ENCODE results near the gene RANBP17.

DNA sequence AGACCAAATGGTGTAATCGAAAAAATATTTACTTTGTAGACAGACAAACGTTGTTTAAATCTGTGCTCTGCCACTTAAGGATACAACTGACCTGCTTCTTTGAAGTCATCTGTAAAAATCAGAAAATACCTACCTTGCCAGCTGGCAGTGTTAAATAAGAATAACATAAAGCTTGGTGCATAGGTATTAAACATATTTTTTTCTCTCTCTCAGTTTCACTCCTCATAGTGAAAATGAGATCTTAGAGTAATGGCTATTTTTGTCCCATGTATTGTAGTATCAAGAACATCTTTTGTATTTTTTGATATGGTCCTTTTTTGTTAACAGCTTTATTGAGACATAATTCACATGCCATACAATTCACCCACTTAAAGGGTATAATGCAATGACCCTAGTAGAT lies 17.9 kb upstream of the RANBP17 start:
- TF ChIP-seq, protein P1, sequence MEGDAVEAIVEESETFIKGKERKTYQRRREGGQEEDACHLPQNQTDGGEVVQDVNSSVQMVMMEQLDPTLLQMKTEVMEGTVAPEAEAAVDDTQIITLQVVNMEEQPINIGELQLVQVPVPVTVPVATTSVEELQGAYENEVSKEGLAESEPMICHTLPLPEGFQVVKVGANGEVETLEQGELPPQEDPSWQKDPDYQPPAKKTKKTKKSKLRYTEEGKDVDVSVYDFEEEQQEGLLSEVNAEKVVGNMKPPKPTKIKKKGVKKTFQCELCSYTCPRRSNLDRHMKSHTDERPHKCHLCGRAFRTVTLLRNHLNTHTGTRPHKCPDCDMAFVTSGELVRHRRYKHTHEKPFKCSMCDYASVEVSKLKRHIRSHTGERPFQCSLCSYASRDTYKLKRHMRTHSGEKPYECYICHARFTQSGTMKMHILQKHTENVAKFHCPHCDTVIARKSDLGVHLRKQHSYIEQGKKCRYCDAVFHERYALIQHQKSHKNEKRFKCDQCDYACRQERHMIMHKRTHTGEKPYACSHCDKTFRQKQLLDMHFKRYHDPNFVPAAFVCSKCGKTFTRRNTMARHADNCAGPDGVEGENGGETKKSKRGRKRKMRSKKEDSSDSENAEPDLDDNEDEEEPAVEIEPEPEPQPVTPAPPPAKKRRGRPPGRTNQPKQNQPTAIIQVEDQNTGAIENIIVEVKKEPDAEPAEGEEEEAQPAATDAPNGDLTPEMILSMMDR (conservative IDR thresholded peaks at IDR 0.05; ENCODE audit: low read depth, low read length), result no peak
- TF ChIP-seq EZH2 (IDR thresholded peaks at IDR 0.05; ENCODE audit: low read length, unreplicated experiment) (no peak), EZH2phosphoT487 (IDR thresholded peaks at IDR 0.05; ENCODE audit: borderline replicate concordance, low read length) (no peak)
